GM19035 (cell line): ENCODE data around the gene ORC6.
"Not testable (repeated sequence)": the region's sequence is repeated elsewhere in the genome, so short reads cannot be mapped to it uniquely, and the experiment has no call there.

Experiments
- ATAC-seq: cut with Tn5 transposase; IDR thresholded peaks from one replicate; pipeline ENCODE4 v1.9.1; 2021; ENCODE audit not compliant: unreplicated experiment

ORC6 gene, protein sequence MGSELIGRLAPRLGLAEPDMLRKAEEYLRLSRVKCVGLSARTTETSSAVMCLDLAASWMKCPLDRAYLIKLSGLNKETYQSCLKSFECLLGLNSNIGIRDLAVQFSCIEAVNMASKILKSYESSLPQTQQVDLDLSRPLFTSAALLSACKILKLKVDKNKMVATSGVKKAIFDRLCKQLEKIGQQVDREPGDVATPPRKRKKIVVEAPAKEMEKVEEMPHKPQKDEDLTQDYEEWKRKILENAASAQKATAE

DNA sequence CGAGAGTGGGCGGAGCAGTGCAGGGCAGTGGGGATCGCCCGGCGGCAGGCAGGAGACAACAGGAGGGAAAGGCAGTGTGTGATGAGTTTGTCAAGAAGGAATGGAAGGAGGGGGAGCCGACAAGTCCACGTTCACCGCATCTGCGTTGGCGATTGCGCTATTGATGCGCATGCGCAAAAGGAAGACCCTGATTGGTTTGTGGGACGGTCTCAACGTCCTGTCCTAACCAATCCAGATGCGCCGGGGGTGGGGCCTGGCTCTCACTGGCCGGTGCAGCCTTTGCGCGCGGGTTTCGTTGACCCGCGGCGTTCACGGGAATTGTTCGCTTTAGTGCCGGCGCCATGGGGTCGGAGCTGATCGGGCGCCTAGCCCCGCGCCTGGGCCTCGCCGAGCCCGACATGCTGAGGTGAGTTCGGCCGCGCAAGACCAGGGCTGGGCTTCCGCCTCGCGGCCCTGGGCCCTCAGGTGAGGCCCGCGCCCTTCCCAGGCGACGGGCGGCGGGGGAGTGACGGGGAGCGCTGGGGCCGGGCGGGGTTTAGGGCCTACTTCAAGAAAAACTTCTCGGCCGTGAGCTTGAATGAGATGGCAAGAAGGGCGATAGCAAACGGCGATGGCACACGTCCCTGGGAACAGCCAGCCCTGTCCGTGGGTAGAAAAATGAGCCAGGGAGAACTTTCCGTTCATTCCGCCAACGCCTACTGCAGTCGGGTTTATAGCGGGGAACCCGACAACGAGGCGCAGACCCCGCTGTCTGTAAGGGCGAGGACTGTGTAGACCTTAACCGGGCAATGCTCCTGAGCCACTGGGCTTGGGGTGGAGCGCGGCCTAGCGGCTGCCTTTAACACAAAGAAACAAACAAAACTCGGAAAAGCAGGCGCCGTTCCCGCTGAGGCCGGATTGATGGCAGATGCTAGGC is at the start of gene ORC6:
ORC6 (plus strand) TSS at position 295 of the 916 bp plus-strand sequence; CDS start at position 342, 47 bp downstream.
- peak; percentile 77 for ATAC-seq

DNA sequence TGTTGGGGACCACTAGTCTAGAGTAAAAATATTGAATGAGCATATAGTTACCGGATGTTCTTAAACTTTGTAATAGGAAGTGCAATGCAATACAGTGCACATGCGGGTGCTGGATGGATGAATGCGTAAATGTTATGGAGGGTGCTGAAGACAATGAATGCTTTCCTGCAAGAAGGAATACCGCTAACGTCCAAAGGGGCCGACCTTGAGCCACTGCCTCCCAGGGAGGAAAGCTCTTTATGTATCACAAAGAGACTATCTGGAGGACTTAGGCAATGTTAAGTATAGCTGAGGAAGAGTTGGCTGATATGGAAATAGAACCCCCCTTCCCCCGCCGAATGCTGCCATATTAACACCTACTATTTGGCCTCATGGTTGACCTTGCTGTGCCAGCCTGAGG is 40.8 kb upstream of the ORC6 start:
- ATAC-seq, result no peak

DNA sequence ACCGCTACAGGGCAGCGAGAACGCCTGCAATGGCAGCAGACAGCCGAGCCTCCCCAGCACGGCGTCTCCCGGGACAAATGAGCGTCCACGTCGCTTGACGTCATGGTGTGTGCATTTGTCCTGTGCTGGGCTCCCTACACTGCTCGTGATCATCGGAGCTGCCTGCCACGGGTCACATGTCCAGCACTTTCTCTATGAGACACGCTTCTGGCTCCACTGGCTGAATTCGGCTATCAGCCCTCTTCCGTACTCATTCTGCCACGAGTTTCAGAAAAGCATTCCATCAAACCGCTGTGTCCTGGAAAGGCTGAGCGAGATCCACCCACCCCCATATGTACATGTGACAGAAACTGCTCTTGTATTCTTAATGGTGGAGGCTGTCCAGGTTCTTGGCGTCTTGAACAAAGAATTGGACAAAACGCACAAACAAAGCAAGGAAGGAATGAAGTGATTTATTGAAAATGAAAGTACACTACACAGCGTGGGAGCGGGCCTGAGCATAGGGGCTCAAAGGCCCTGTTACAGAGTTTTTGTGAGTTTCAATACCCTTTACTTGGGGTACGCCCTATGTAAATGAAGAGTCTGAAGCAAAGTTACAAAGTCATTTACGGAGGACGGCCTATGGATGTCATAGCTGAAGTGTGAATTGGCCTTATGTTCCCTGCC is 39.7 kb upstream of the ORC6 start:
- ATAC-seq, result no peak

DNA sequence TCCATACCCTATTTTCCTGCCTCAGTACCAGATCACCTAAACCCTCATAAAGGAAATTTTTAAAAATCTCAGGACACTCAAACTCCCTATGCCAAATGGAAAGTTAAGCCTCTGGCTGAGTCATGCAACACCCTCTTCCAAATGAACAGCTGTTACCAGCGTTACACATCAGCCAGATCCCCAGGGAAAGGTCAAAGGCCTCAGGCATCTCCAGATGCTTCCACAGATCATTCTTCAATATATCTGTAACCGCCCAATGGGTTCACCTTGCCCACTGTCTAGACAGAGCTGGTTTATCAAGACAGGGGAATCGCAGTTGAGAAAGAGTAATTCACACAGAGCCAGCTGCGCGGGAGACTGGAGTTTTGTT is 39.2 kb upstream of the ORC6 start:
- ATAC-seq, result no peak

DNA sequence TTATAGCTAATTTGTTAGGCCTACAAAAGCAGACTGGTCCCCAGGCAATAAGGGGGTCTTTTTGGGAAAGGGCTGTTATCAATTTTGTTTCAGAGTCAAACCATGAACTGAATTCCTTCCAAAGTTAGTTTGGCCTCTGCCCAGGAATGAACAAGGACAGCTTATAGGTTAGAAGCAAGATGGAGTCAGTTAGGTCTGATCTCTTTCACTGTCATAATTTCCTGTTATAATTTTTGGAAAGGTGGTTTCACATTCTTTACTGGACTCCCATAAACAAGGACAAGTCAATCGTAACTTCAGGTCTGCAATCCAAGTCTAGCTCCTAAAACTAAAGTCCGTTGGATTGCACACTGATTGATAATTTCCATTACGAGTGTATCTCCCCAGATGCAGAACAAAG is 38.2 kb upstream of the ORC6 start:
- no peak for ATAC-seq

DNA sequence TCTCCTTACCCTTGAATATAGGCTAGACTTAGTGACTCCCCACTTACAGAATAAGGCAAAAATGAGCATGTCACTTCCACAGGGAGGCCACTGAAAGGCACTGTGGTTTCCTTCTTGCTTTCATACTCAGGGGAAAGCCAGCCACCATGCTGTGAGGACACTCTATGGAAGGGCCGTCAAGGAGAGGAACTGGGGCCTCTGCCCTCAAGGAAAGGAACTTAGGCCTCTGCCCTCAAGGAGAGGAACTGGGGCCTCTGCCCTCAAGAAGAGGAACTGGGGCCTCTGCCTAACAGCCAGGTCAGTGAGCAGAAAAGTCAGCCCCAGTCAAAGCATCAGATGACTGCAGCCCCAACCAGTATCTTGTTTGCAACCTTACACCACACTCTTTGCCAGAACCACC is 30.5 kb upstream of the ORC6 start:
- ATAC-seq, result peak; percentile 97

DNA sequence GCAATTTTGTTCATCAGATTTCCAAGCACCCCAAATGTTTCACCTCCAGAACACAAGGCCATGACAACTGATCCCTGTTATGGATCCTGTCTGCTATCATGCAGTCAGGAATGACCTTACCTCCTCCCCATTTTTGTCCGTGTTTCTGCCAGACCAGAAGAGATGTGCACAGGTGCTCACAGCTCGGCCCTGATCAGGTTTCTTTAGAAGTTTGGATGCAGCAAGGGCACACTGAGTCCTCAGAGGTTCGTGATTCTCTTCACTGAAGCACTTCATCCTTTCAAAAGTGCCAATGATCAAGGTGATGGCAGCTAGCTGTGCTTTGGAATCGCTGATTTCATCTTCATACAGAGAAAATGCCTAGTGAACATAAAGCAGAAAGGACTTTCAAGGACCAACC is 27.3 kb upstream of the ORC6 start:
- no peak for ATAC-seq

DNA sequence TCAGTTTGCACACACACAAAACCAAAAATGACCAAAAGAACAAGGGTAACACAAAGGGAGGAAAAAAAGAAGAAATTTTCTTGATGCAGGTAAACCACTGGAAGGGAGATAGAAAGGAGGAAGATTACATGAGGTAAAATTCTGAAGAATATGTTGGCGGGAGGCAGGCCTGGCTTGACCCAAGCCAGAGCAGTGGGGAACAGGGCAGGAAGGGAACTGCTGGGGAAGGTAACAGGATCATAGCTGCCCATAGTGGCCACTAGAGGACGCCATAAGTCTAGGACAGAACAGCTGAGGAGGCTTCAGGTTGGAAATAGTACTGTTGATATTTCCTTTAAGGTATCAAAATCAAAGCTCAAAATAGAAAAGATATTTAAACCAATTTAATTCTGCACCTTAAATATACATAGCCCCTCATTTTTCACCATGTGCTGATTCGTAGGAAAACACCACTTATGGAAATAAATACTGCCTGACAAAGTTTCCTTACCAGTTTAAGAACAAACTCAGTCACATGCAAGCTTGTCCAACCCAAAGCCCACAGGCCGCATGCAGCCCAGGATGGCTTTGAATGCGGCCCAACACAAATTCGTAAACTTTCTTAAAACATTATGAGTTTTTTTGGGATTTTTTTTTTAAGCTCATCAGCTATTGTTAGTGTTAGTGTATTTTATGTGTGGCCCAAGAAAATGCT is 16.0 kb upstream of the ORC6 start:
- peak; percentile 80 for ATAC-seq

DNA sequence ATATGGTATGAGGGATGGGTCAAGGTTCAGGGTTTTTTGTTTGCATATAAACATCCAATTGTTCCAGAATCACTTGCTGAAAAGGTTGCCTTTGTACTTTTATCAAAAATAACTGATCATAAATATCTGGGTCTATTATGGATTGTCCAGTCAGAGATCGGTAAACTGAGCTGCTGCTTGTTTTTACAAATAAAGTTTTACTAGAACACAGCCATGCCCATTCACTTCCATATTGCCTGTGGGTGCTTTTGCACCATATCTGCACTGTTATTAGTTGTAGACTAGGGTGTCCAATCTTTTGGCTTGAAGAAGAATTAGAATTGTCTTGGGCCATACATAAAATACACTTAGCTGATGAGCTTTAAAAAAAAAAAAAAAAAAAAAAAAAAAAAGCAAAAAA is 11.5 kb upstream of the ORC6 start:
- not testable (repeated sequence) for ATAC-seq

DNA sequence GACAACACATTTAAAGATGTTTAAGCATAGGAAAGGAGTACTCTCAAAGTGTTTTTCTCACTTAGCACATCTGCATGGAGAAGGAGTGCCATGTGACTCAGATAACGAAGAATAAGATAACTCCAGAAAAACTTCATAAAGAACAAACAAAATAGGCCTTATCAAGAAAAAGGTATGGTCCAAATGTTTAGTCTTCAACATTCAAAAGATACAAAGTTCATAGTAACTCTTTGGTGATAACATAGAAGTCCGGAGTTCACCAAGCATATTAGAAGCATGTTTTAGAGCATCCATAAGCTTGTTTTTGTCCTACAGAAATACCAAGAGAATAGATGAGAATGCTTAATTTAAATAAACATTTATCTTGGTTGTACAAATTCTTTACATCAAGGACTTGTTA is 7.6 kb upstream of the ORC6 start:
- not testable (repeated sequence) for ATAC-seq

DNA sequence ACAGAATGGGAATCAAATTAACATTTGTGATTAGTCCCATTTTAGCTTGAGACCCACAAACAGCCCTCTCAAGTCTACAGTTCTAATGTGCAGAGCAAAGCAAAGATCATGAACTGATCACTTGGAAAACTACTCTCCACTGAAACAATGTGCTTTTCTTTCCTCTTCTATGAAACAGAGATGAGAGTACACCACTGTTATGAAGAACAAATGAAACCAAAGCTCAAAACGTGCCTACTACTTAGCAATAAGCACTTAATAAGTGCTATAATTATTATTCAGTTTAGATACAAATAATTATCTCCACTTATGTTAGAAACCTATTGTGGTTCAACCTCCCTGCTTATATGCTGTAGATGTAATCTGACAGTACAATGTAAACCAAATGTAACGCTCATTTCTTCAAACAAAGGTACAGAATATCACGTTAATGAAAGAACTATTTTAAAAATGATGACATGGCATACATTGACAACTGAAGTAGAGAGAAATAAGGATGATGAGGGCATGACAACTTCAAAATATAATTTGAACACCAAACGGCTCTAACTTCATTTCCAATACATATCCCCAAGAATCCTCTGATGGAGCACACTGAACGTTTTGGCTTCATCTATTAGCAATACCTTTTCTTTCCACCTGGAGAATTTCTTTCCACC is 2.5 kb upstream of the ORC6 start:
- ATAC-seq, result no peak

DNA sequence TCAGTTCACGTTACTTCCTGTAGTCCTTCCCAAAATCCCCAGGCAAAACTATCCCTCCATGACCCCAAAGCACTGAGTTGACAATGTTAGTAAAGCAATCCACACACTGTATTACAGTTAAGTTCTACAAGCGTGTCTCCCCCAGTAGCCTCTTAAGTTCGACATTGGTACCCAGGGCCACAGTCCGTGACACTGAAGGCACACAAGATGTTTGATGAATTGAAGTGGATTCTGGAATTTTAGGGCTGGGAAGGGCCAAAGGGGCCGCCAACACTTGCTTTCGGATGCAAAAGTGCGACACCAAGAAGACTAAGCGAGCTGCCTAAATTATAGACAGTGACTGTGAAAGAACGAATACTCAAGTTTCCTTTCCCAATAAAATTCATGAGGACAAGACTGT is 2.0 kb upstream of the ORC6 start:
- no peak for ATAC-seq

DNA sequence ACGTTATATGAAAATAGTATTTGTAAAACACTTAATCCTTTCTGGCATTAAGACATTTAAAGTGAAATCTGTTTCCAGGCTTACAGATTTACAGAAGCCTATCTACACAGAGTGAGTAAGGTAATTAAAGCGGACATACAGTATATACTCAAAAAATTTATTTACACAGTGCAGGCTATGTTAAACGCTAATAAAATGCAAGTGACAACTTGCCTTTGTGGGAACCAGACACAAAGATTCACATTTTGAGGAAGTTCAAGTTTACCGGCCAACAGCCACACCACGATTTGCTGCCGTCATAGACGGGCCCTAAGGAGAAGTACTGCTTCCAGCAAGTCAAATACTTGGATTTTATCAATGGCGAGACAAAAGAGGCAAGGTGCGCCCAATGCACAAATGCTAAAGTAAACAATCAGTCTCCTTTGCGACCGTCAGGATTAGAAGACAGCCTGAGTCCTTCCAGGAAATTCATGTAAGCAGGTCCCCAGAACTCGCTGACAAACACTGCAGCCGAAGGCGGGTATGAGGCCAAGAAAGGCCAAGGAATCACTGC is 1.3 kb upstream of the ORC6 start:
- ATAC-seq, result no peak

DNA sequence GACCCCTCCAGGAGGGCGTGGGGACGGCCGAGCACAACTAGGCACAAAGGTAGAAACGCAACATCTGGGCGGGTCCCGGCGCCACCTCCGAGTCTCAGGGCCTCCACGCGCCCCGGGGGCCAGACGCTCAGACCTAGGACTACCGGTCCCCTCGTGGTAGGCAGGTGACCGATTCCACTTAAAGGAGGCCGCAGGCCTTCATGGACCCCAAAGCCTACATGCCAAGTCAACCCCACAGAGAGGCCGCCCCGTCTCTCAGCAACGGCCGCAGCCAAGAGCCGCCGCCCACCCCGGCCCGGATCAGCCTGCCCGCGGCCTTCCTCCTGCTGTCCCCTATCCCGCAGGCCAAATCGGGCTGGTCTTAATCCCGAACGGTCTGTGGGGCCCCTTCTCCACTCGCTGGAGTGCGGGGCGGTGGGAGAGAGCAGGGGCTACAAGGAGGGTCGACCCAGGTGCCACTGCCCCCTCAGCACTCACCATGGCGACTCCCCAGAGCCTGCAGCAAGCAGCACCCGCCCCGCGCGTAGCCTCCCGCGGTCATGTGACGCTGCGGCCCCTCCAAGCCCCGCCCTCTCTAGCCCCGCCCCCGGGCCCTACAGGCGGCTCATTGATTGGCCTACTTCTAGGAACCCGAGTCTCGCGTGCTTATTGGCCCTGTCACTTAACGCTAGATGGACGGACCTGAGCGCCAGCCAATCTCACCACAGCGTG is 650 bp upstream of the ORC6 start, which contains the start of gene VPS35:
VPS35 (minus strand) TSS at position 525 of the 711 bp plus-strand sequence; CDS start at position 480, 45 bp downstream.
- ATAC-seq, result peak; percentile 78

DNA sequence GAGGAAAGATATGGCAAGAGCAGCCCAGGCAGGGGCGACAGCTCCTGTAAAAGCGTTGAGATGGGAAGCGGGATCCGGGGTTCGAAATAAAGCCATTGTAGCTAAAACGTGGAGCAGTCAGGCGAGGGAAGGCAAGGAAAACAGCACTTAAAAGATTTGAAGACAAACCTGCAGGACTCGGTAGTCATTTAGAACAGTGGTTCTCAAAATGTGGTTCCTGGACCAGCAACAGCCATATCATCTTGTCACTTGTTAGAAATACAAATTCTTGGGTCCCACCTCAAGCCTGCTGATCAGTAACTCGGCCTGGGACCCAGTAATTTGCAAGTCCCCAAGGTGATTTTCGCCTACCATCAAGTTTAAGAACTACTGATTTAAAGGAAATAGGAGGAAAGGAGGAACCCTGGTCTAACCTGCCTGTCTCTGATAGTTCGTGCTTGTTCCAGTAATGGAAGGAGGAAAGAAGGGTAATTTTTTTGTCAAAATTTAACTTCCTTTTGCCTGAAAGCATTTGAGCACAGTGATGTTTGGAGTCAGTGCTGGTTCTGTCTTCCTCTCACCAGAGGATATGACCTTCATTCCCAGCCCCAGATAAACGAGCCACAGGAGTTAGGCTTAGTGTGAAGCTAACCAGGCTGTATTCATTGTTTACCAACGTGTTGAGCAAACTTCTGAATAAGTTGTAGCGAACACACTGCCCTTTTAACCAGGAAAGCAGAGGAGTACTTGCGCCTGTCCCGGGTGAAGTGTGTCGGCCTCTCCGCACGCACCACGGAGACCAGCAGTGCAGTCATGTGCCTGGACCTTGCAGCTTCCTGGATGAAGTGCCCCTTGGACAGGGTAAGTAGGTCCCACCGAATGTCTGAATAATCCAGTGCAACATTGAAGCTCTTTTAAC is 1.1 kb downstream of the ORC6 start:
- ATAC-seq, result no peak

DNA sequence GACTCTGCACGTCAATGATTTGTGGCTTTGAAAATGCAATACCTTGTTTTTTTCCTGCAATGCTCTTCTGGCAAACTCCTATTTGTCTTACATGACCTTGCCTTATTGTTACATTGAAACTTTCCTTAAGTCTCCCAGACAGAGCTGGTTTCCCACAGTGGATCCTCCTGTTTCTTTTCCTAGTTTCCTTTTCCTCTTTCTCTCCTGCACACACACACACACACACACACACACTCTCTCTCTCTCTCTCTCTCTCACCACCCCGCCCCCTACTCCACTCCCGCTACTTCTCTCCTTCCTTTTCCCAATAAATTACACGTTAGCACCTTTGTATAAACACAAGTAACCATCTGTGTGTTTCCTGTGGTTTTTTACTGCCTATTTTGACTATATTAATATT is 2.3 kb downstream of the ORC6 start:
- ATAC-seq, result no peak

DNA sequence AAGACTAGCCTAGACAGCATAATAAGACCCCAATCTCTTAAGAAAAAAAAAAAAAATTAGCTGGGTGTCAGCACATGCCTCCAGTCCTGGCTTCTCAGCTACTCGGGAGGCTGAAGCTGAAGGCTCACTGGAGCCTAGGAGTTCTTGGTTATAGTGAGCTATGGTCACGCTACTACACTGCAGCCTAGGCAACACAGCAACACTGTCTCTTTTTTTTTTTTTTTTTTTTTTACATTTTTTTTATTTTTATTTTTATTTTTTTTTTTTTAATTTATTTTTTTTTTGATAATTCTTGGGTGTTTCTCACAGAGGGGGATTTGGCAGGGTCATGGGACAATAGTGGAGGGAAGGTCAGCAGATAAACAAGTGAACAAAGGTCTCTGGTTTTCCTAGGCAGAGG is 4.1 kb downstream of the ORC6 start:
- no peak for ATAC-seq

DNA sequence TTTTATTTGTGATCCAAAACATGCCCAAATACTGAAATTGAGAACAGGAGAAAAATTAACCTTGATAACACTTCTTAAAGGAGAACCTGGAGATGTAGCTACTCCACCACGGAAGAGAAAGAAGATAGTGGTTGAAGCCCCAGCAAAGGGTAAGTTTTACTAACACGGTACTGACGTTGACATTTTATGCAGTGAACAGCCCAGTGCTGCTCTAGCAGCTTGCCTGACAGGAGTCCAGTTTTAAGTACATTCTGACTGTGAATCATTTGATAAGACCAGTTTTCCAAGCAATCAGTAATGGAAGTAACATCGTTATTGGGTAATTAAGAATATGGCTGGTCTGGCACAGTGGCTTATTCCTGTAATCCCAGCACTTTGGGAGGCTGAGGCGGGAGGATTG is 6.5 kb downstream of the ORC6 start:
- ATAC-seq, result no peak

DNA sequence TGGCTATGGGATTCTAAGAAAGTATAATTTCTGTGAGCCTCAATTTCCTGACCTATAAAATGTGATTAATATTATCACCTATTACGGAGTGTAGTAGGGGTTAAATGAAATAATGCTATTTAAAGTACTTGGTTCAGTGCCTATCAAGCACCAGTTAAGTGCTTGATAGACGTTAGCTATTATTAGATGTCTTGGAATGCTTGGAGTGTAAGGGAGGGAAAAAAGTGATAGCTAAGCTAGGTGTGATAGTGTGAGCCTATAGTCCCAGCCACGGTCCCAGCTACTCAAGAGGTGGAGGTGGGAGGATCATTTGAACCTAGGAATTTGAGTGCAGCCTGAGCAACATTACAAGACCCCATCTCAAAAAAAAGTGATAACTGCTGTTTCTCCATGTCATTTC is 7.5 kb downstream of the ORC6 start:
- ATAC-seq, result no peak
